Measurements from ENCODE around the gene TRMT44.

GRCh38 chr4:8504279-8505007 lies 63.9 kb downstream of the TRMT44 start:
- TF ChIP-seq ELF4 (IDR thresholded peaks at IDR 0.05) (no peak), SUZ12 (IDR thresholded peaks at IDR 0.05) (no peak), FOXA1 (IDR thresholded peaks at IDR 0.05) (no peak), SP1 (IDR thresholded peaks at IDR 0.05) (no peak), BHLHE40 (IDR thresholded peaks at IDR 0.05; ENCODE audit: borderline replicate concordance) (no peak), FOXK2 (IDR thresholded peaks at IDR 0.05) (no peak), ZNF384 (IDR thresholded peaks at IDR 0.05) (no peak)
